ENCODE measurements around the gene TPTE2. TPM values are rescaled to one million over a fixed set of nuclear protein-coding genes. Genes with fewer than 3 reads are reported as not detected.
"Not testable (repeated sequence)": the region's sequence is repeated elsewhere in the genome, so short reads cannot be mapped to it uniquely, and the experiment has no call there.

The TPTE2 gene
- total RNA-seq, 1 donor: not detected

DNA sequence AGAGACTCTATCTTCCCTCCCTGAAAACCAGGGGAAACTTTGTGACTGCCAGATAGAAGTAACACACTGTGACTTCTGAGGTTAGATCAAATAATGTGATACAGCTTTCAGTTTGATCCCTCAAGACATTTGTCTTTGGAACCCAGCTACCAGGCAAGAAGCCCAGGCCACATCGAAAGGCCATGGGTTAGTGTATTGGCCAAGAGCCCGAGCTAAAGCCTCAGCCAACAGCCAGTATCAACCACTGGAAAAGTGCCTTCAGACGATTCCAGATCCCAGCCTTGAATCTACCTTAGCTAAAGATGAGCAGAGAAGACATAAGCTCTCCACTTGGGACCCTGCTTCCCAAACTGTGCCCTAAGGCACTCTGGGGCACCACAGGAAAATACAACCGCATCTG, 10.9 kb upstream of the TPTE2 start:
- DNase-seq (ENCODE audit: low read depth in 2 of 3, low spot score in 2 of 3): no peak

DNA sequence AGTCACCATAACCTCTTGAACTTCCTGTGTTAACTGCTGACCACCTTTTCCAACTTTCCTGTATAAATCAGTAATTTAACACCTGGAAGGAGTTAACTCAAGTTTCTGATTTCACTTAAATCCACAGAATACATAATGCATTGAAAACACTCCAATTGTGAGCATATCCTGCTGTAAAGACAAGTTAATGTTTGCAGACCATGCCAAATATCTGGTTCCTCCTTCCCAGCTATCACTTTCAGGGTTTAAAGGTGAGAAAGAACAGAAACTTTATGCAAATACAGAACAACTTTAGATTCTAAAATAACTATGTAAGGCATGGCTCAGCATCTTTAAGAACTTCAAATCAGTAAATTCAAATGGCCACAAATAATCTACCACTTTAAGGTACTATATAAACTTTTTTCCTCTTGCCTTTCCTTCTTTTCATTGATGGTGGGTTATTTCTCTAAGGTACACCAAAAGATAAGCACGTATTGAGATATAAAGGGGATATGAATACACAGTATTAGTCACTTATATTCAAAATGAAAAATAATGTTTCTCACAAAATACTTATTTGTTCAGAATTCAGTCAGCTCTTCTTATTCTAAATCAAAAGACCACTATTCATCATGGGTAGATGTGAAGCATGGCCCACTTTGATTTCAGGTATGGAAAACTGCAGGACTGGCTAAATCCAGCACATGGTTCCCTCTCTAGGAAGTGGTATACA, 6.6 kb upstream of the TPTE2 start:
- DNase-seq (ENCODE audit: low read depth in 2 of 3, low spot score in 2 of 3): no peak

DNA sequence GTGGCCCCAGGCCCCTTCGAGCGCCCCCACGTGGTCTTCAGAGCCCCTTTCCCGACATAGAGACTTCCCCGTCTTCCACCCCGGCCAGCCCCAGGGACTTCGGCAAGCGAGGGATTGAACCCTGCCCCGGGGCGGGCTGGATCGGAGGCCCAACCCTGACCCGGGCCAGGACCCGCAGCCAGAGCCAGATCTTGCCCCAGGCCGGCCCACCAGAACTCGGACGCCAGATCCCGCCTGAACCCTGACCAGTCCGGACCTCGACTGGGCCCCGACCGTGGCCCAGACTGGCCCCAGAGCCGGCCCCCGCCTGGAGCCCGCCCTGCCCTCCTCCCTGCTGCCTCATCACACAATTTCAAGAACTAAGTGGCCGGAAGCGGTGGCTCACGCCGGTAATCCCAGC, 253 bp upstream of the TPTE2 start:
- no peak for DNase-seq (ENCODE audit: low read depth in 2 of 3, low spot score in 2 of 3)

DNA sequence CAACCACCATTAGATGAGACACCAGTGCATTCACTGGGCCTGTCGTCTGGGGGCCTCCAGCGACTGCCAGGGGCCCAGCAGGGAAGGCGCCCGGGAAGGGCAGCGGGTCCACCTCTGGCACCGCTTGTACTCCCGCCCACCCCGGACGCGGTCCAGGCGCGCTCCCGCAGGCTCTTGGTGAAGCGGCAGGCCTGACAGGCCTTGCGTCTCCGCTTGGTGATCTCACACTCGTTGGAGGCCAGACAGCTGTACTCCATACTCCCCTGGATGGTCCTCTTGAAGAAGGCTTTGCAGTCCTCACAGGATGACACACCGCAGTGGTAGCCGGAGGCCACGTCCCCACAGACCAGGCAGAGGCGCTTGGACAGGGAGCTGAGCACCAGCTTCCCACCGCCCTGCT, 660 bp downstream of the TPTE2 start:
- DNase-seq (ENCODE audit: low read depth in 2 of 3, low spot score in 2 of 3): not testable (repeated sequence)

GRCh38 chr13:19559739-19560138, 1.6 kb downstream of the TPTE2 start:
- DNase-seq (ENCODE audit: low read depth in 2 of 3, low spot score in 2 of 3): not testable (repeated sequence)

- not testable (repeated sequence) for DNase-seq (ENCODE audit: low read depth in 2 of 3, low spot score in 2 of 3)
Measured at GRCh38 chr13:19557287-19557686, 4.0 kb downstream of the TPTE2 start.

DNA sequence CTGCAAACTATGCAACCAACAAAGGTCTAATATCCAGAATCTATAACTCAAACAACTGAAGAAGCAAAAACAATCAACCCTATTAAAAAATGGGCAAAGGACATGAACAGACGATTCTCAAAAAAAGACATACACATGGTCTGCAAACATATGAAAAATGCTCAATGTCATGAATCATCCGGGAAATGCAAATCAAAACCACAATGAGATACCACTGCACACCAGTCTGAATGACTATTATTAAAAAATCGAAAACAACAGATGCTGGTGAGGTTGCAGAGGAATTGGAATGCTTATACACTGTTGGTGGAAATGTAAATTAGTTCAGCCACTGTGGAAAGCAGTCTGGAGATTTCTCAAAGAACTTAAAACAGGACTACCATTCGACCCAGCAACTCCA, 12.1 kb downstream of the TPTE2 start:
- DNase-seq (ENCODE audit: low read depth in 2 of 3, low spot score in 2 of 3): not testable (repeated sequence)

GRCh38 chr13:19525634-19526033, 35.7 kb downstream of the TPTE2 start:
- not testable (repeated sequence) for DNase-seq (ENCODE audit: low read depth in 2 of 3, low spot score in 2 of 3)

- no peak for DNase-seq (ENCODE audit: low read depth in 2 of 3, low spot score in 2 of 3)
Measured at GRCh38 chr13:19519049-19519448, 42.3 kb downstream of the TPTE2 start.

GRCh38 chr13:19507623-19508022, 53.7 kb downstream of the TPTE2 start:
- DNase-seq (ENCODE audit: low read depth in 2 of 3, low spot score in 2 of 3): not testable (repeated sequence)

- DNase-seq (ENCODE audit: low read depth in 2 of 3, low spot score in 2 of 3): not testable (repeated sequence)
Measured at GRCh38 chr13:19460126-19460525, 101.2 kb downstream of the TPTE2 start.

DNA sequence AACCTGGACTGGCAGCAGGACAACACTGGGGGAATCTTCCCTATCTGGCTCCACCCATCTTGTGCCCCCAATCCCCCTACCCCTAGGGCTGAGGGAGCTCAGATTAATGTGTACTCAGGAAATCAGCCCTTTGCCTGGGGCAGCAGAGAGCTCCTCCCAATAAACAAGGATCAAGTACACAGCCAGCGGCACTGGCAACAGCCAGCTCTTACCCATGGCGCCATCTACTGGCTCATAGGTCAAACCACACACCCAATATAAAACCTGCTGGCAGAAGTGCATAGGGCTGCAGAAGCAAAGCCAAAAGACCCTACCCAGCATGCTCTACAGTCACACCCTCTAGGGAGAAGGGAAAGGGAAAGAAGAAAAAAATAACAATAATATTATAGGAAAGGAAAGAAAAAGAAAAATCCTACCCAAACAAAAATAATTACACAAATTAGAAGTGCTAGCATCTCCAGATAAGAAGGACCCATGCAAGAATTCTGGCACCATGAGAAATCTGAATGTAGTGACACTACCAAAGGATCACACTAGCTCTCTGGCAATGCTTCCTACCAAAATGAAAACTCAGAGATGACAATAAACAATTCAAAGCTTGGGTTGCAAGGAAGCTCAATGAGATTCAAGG, 122.2 kb downstream of the TPTE2 start:
- peak in 2 of 3 donors; percentile 17 to 36 for DNase-seq (ENCODE audit: low read depth in 2 of 3, low spot score in 2 of 3)

DNA sequence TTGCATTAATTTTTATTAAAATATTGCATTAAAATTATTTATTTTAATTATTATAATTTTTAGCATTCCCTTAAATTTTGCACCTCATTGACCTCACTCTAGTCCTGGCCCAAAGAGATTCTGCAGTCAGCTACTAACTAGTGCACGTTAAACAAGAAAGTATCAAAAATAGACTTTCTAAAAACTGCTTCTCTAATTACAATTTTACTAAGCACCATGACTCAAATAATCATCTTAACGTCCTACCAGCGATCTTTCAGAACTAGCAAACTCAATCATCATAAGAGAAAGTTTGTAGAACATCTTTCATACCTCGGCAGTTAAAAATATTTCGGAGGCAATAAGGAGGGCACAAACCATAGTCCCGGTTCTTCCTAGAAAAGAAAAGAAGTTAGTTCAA, 123.6 kb downstream of the TPTE2 start:
- DNase-seq (ENCODE audit: low read depth in 2 of 3, low spot score in 2 of 3): not testable (repeated sequence)

GRCh38 chr13:19422236-19422635, 139.1 kb downstream of the TPTE2 start:
- peak in 2 of 3 donors; percentile 5 to 48 for DNase-seq (ENCODE audit: low read depth in 2 of 3, low spot score in 2 of 3)

DNA sequence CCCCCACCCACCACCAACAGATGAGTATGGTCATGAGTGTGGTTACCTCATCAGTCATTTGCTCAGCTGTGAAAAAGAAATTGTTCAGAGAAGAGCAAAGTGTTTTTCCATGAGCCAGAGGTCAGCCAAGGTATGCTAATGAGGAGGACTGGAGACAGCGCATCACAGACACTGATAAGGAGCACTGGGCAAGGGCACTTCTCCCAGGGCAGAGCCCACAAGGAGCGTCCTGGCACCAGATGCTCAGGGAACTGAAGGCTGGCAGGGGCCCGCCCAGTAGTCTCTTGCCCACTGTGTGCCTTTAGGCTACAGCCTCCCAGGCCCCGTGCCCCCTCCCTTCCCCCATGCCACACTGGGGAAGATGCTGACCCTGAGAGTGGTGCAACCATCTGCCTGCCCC, 148.8 kb downstream of the TPTE2 start:
- DNase-seq (ENCODE audit: low read depth in 2 of 3, low spot score in 2 of 3): not testable (repeated sequence)

DNA sequence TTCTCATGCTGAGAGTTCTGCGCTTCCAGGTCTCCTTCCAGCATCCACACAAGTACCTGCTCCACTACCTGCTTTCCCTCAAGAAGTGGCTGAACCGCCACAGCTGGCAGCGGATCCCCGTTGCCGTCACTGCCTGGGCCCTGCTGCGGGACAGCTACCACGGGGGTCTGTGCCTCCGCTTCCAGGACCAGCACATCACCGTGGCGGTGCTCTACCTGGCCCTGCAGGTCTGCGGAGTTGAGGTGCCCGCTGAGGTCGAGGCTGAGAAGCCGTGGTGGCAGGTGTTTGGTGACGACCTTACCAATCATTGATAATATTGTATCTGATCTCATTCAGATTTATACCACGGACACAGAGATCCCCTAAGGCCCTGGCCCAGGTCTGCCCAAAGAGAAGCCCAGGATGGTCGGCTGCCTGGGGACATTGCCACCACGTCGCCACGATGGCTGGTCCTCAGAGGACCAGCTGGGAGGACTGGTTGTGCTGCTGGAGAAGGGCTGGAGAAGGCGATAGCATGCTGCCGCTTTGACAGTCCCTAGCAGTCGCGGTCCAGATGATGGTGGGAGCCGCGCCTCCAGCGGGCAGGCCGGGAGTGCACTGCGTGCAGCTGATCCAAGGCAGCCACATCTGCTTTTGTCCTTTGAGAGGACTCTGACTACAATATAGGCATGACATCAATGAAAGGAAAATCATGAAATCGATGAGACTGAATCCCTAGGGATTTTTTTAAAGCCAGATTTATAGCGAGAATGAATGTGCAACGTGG, 178.4 kb downstream of the TPTE2 start:
- not testable (repeated sequence) for DNase-seq (ENCODE audit: low read depth in 2 of 3, low spot score in 2 of 3)

DNA sequence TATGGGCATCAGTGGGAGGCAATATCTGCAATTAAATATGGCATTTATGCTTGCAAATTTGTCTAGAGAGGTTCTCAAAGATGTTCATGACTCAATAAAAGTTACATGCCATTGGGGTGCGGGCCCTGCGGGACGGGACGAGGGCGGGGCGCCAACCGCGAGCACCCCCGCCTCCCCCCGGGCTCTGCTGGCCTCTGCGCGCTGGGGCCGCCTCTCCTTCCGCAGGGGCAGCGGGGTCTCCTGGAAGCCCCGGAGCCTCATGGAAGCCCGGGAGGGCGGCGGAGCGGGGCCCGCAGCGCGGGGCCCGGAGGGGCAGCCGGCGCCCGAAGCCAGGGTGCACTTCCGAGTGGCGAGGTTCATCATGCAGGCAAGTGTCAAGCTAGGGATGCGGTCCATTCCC, 179.2 kb downstream of the TPTE2 start:
- no peak for DNase-seq (ENCODE audit: low read depth in 2 of 3, low spot score in 2 of 3)

Other genes starting within 250 kb of the TPTE2 start
- 10.0 TPM for gene MPHOSPH8, start 72.1 kb upstream of the TPTE2 start, total RNA-seq
- gene PSPC1, start 221.4 kb upstream of the TPTE2 start, total RNA-seq: 70.0 TPM

Measured in hematopoietic multipotent progenitor cell (in vitro differentiated cells).